Measurements from ENCODE around the gene ZBTB1.

DNA sequence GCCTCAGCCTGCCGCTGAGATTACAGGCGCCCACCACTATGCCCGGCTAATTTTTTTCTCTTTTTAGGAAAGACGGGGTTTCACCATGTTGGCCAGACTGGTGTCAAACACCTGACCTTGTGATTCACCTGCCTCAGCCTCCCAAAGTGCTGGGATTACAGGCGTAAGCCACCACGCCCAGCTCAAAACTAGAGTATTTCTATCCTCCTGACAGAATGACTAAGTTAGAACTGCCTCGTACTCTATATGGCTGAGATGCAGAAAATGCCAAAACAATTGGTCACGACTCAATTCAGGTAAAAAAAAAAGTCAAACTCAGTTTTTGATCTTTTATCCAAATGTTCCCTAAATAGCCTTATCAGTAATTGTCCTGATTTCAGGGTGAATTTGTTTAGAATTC is 28.1 kb upstream of the ZBTB1 start:
- TF ChIP-seq ZSCAN29 (IDR thresholded peaks at IDR 0.05) (no peak), PATZ1 (CRISPR knock-in tag; IDR thresholded peaks at IDR 0.05; ENCODE audit: borderline replicate concordance) (no peak), TEAD2 (tag; IDR thresholded peaks at IDR 0.05) (no peak), ZNF354B (CRISPR knock-in tag; IDR thresholded peaks at IDR 0.05) (no peak), EZH2 (IDR thresholded peaks at IDR 0.05; ENCODE audit: borderline replicate concordance, low read depth, low read length) (no peak), SRF (CRISPR knock-in tag; IDR thresholded peaks at IDR 0.05) (no peak), POLR2AphosphoS5 (IDR thresholded peaks at IDR 0.05; ENCODE audit: control insufficient read depth, insufficient read depth, low read depth, low read length) (no peak), CTCF (IDR thresholded peaks at IDR 0.05 in 2 of 3, conservative IDR thresholded peaks at IDR 0.05 in 1 of 3; ENCODE audit: insufficient read depth in 2 of 3, low read depth in 1 of 3, low read length in 3 of 3) (no peak), ZNF398 (CRISPR knock-in tag; IDR thresholded peaks at IDR 0.05) (no peak), PTRF (tag; IDR thresholded peaks at IDR 0.05) (no peak), NCOR1 (IDR thresholded peaks at IDR 0.05) (no peak)
- TF ChIP-seq, protein P1, sequence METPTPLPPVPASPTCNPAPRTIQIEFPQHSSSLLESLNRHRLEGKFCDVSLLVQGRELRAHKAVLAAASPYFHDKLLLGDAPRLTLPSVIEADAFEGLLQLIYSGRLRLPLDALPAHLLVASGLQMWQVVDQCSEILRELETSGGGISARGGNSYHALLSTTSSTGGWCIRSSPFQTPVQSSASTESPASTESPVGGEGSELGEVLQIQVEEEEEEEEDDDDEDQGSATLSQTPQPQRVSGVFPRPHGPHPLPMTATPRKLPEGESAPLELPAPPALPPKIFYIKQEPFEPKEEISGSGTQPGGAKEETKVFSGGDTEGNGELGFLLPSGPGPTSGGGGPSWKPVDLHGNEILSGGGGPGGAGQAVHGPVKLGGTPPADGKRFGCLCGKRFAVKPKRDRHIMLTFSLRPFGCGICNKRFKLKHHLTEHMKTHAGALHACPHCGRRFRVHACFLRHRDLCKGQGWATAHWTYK (CRISPR knock-in tag; IDR thresholded peaks at IDR 0.05) = no peak
